Activated T-helper 1 cell treated with anti-CD3 and anti-CD28 coated beads, Interleukin-12 subunit alpha, Interleukin-12 subunit beta, Interleukin-2, Interleukin-4 antibody, amounts not matched to agents 30 ng/mL and 10 ng/mL and 1 ng/mL, durations not matched to agents 14 hours and 24 hours and 36 hours (primary cell): ENCODE results near the gene AQP12B. TPM values are rescaled to one million over a fixed set of nuclear protein-coding genes. Genes with fewer than 3 reads are reported as not detected.

ENCODE experiments used
- DNase-seq: peaks from one replicate; pipeline ENCODE4 v3.0.0; 2021; ENCODE audit warnings: low spot score
- H3K27ac Mint-ChIP-seq: one replicate; pipeline ENCODE4 v1.8.0; 2021; ENCODE audit warnings: mild to moderate bottlenecking, mixed read lengths
- H3K27me3 Mint-ChIP-seq: one replicate; pipeline ENCODE4 v1.8.0; 2022; ENCODE audit warnings: mild to moderate bottlenecking, moderate library complexity, mixed read lengths; ENCODE audit not compliant: insufficient read depth
- H3K36me3 Mint-ChIP-seq: one replicate; pipeline ENCODE4 v1.8.0; 2021; ENCODE audit warnings: low read depth, mixed read lengths
- H3K4me1 Mint-ChIP-seq: one replicate; pipeline ENCODE4 v1.8.0; 2021; ENCODE audit warnings: low read depth, mixed read lengths
- H3K4me3 Mint-ChIP-seq: one replicate; pipeline ENCODE4 v1.8.0; 2021; ENCODE audit warnings: mild to moderate bottlenecking, moderate library complexity, mixed read lengths
- H3K9me3 Mint-ChIP-seq: one replicate; pipeline ENCODE4 v1.8.0; 2021; ENCODE audit warnings: mixed read lengths
- intact Hi-C: fragments of 100-400 bp; cut with micrococcal nuclease; formaldehyde crosslinking; loops from one replicate; pipeline ENCODE4 v1.15.1; 2024
- total RNA-seq: library from RNA; stranded (reverse); gene quantifications from 2 replicates; pipeline ENCODE4 v1.2.3, GENCODE V29; 2022

The AQP12B gene
- total RNA-seq, 1 donor from 2014 or later, result not detected

DNA sequence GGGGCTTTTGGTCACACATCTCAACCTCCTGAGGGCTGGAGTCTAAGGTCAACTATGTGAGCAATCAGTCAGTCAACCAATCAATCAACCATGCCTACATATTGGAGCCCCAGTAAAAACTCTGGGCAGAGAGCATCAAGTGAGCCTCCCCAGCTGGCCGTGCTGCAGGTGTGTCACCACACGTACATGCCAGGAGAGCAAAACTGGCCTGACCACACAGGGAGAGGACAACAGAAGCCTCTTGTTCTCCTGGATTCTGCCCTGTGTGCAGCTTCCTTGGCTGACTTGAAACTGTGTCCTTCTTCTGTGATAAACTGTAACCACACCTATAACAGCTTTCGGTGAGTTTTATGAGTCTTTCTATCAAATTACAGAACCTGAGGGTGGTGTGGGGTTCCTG lies 31.5 kb downstream of the AQP12B start:
- H3K27ac Mint-ChIP-seq, result no peak overlapping the region
- peaks cover 15% of the 10 kb centered on the region for H3K4me1 Mint-ChIP-seq
- H3K36me3 Mint-ChIP-seq, result no peaks in the 10 kb centered on the region

DNA sequence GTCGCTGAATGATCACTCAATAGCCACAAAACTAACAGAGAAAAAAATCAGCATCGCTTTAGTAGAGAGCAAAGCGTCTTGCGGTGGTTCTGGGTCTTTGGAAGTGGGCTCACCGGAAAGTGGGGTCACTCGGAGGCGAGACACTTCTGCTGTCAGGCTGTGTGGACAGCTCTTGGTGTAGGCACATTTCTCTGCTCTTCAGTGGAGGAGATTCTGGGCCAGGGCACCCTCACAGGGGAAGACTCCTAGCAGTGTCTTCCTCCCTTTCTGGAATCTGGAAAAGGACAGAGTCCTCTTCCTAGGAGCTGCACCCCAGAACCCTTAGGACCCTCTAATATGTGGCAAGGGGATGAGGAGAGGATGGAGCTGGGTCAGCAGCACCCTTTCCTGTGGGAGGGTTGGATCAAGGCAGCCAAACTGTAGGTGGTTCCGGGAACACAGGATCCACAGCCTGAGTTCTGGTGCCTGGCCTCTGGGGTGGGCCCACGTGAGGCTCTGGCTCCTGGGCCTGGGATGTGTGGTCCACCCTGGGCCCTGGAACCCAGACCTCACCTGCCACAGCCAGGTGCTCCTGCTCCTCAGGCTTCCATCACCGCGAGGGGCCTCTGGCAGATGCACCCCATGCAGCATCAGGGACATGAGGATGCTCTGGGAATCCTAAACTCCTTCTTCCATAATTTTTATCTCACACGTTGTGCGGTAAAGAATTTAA lies 32.3 kb downstream of the AQP12B start:
- Mint-ChIP-seq H3K27ac (no peak overlapping the region), H3K27me3 (peaks cover 42% of the 10 kb centered on the region), H3K9me3 (no peaks in the 10 kb centered on the region), H3K36me3 (no peaks in the 10 kb centered on the region), H3K4me1 (peaks cover 19% of the 10 kb centered on the region), H3K4me3 (no peak overlapping the region)
- intact Hi-C loops, result no loop called here
- no peak for DNase-seq

More for the DNA sequence above, 31.5 kb downstream of the AQP12B start:
- intact Hi-C loops, result no loop called here
- no peaks in the 10 kb centered on the region for H3K9me3 Mint-ChIP-seq
- peaks cover 45% of the 10 kb centered on the region for H3K27me3 Mint-ChIP-seq
- no peak overlapping the region for H3K4me3 Mint-ChIP-seq
- no peak for DNase-seq

GRCh38 chr2:240649331-240649730 lies 33.4 kb downstream of the AQP12B start:
- Mint-ChIP-seq H3K9me3 (no peaks in the 10 kb centered on the region), H3K36me3 (no peaks in the 10 kb centered on the region), H3K4me1 (peaks cover 10% of the 10 kb centered on the region), H3K4me3 (no peak overlapping the region), H3K27ac (no peak overlapping the region), H3K27me3 (peaks cover 31% of the 10 kb centered on the region)
- no peak for DNase-seq
- intact Hi-C loops, result no loop called here

DNA sequence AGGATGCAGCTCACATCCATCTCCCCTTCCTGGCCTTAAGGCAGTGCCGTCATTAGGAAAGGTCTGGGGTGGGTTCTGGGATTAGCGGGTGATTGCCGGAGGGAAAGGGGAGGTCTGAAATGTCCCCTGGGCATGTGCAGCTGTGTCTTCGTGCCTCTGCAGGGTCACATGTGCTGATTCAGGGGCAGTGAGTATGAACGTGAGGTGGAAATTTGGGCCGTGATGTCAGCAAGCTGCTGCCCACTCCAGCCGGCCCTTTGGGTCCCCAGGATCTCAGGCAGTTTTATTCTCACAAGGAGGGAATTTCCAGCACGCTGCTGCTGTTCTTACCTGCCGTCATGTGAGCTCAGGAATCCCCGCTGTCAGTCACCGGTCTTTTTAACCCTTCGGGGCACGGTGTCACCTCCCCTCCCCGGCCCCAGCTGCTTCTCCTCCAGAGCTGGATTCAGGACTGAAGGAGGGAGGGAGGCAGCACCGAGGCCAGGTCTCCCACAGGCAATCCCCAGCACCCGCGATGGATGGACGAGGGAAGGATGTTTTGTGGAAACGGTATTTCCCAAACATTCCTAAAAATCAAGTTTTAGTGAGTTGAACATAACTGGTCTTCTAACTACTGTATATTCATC lies 33.9 kb downstream of the AQP12B start:
- Mint-ChIP-seq H3K9me3 (no peaks in the 10 kb centered on the region), H3K4me1 (peaks cover 10% of the 10 kb centered on the region), H3K27me3 (peaks cover 31% of the 10 kb centered on the region), H3K4me3 (no peak overlapping the region), H3K27ac (no peak overlapping the region), H3K36me3 (no peaks in the 10 kb centered on the region)
- DNase-seq, result no peak
- intact Hi-C loops, result no loop called here

- H3K27ac Mint-ChIP-seq, result no peak overlapping the region
- intact Hi-C loops, result no loop called here
- peaks cover 10% of the 10 kb centered on the region for H3K4me1 Mint-ChIP-seq
- no peak for DNase-seq
- H3K4me3 Mint-ChIP-seq, result no peak overlapping the region
- H3K9me3 Mint-ChIP-seq, result no peaks in the 10 kb centered on the region
- no peaks in the 10 kb centered on the region for H3K36me3 Mint-ChIP-seq
- H3K27me3 Mint-ChIP-seq, result peaks cover 27% of the 10 kb centered on the region
Observed at GRCh38 chr2:240648155-240648649, 34.5 kb downstream of the AQP12B start.

GRCh38 chr2:240647503-240648154 lies 35.1 kb downstream of the AQP12B start:
- Mint-ChIP-seq H3K27me3 (peaks cover 27% of the 10 kb centered on the region), H3K9me3 (no peaks in the 10 kb centered on the region), H3K4me1 (peaks cover 10% of the 10 kb centered on the region), H3K36me3 (no peaks in the 10 kb centered on the region), H3K27ac (no peak overlapping the region), H3K4me3 (no peak overlapping the region)
- intact Hi-C loops, result no loop called here
- no peak for DNase-seq

DNA sequence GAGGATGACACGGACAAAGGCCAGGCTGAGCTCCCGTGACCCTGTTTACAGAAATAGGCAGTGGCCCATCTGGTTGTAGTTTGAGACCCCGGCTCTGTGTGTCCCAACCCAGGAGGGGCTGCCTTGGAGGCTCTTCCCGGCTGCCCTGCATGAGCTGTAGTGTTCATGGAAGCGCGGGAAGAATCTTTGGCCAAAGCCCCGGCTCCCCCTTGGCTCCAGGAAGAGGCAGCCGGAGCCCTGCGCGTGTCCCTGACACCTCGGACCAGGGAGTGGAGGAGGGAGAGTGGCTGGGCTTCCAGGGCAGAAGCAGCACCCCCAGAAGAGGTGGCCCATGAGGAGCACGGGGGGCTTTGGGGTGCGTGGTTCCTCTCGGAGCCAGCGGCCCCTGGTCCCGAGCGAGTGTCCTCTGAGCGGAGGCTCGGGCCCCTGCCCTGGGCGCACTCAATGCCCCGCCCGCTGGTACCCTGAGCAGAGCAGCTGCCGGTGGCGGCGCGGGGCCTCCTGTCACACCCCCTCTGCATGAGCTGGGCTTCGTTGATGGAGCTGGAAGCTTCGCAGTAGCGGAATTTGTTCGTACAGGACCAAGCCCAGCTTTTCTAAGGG lies 35.7 kb downstream of the AQP12B start:
- no peak overlapping the region for H3K27ac Mint-ChIP-seq
- H3K4me3 Mint-ChIP-seq, result no peak overlapping the region
- intact Hi-C loops, result no loop called here
- no peaks in the 10 kb centered on the region for H3K36me3 Mint-ChIP-seq
- DNase-seq, result no peak
- H3K9me3 Mint-ChIP-seq, result no peaks in the 10 kb centered on the region
- H3K4me1 Mint-ChIP-seq, result peaks cover 10% of the 10 kb centered on the region
- peaks cover 27% of the 10 kb centered on the region for H3K27me3 Mint-ChIP-seq

DNA sequence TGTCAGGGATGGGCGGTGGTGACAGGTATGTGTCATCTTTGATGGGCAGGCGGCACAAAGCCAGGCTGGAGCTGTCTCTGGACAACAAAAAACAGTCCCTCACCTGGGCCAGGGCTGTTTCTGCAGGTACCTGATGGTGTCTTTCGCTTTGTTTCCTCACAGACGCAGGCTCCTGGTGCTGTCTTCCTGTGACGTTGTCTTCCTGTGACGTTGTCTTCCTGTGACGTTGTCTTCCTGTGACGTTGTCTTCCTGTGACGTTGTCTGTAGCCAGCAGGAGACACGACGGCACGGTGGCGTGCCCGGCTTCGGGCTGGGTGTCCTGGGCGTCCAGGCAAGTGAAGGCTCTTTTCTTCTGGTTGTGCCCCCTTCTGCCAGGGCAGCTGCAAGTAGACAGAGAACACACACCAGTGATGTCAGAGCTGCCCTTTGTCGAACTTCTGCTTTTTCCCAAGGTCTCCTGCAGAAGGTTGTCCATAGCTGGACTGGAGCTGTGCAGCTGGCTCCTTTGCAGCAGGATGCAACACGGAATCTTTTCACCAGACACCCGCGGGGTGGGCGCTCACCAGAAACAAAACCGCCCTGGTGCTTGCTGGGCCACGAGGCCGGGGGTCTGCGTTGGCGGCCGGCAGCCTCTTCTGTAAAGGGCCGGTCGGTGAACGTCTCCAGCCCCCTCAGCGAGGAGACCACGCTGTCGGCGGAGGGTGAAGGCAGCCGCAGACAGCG lies 36.3 kb downstream of the AQP12B start:
- no peak overlapping the region for H3K27ac Mint-ChIP-seq
- H3K9me3 Mint-ChIP-seq, result no peaks in the 10 kb centered on the region
- peaks cover 27% of the 10 kb centered on the region for H3K27me3 Mint-ChIP-seq
- no peak for DNase-seq
- H3K4me1 Mint-ChIP-seq, result peaks cover 10% of the 10 kb centered on the region
- intact Hi-C loops, result no loop called here
- H3K4me3 Mint-ChIP-seq, result no peak overlapping the region
- H3K36me3 Mint-ChIP-seq, result no peaks in the 10 kb centered on the region

DNA sequence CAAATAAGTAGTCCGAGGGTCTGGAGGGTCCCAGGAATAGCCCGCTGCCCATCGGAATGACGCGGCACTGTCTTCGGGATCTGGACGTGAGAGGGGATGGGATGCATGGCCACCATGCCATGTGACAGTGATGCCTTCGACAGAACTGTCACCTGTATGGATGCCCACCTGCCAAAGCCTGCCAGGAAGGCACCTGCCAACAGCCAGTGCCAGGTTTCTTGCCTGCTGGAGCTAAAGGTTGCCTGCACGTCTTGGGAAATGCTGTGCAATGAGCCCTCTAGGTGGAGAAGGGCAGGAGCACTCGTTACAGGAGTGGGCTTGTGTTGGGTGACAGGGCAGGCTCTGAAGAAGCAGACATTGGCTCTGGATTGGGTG lies 36.9 kb downstream of the AQP12B start:
- H3K4me3 Mint-ChIP-seq, result no peak overlapping the region
- H3K27ac Mint-ChIP-seq, result no peak overlapping the region
- intact Hi-C loops, result no loop called here
- peaks cover 23% of the 10 kb centered on the region for H3K27me3 Mint-ChIP-seq
- H3K9me3 Mint-ChIP-seq, result no peaks in the 10 kb centered on the region
- no peak for DNase-seq
- H3K36me3 Mint-ChIP-seq, result no peaks in the 10 kb centered on the region
- peaks cover 10% of the 10 kb centered on the region for H3K4me1 Mint-ChIP-seq

DNA sequence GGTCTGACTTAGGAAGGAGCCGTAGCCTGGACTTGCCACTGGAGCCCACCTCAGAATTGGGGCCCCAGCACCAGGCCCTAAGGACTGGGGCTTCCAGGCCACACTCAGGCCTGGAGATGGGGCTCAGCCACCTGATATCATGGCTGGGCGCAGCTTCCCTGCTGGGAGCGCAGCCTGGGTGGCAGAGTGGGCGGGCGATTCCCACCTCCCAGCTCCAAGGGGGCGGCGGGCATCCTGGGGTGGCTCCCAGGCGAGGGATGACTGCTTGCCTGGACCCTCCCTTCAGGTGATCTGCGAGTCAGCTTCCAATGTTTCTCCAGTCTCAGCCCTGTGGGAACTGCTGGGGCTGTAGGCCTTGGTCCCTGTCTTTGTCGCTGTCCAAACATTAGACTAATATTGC lies 37.3 kb downstream of the AQP12B start:
- H3K27me3 Mint-ChIP-seq, result peaks cover 22% of the 10 kb centered on the region
- intact Hi-C loops, result no loop called here
- no peaks in the 10 kb centered on the region for H3K9me3 Mint-ChIP-seq
- DNase-seq, result no peak
- H3K27ac Mint-ChIP-seq, result no peak overlapping the region
- peaks cover 10% of the 10 kb centered on the region for H3K4me1 Mint-ChIP-seq
- no peaks in the 10 kb centered on the region for H3K36me3 Mint-ChIP-seq
- no peak overlapping the region for H3K4me3 Mint-ChIP-seq

DNA sequence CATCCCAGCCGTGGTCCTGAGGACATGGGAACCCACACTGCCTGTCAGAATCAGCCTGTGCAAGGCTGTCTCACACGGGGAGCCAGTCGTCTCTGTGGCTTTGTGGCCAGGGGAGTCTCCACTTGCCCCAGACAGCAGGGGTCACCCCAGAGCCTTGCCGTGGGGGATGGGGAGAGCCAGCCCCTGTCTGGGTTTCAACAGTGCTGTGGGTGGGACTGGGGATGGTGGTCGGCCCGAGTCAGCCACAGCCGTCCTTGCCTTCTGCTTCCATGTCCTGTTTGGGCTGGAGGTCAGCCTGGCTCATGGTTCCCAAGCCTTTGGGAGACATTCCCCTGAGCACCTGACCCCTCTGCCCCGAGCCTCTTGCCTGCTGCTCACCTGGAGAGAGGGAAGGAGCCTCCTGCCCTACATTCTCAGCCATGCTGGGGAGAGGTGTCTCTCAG lies 37.8 kb downstream of the AQP12B start:
- intact Hi-C loops, result no loop called here
- H3K36me3 Mint-ChIP-seq, result no peaks in the 10 kb centered on the region
- no peaks in the 10 kb centered on the region for H3K9me3 Mint-ChIP-seq
- H3K27me3 Mint-ChIP-seq, result peaks cover 17% of the 10 kb centered on the region
- no peak overlapping the region for H3K4me3 Mint-ChIP-seq
- peaks cover 10% of the 10 kb centered on the region for H3K4me1 Mint-ChIP-seq
- no peak for DNase-seq
- H3K27ac Mint-ChIP-seq, result no peak overlapping the region

DNA sequence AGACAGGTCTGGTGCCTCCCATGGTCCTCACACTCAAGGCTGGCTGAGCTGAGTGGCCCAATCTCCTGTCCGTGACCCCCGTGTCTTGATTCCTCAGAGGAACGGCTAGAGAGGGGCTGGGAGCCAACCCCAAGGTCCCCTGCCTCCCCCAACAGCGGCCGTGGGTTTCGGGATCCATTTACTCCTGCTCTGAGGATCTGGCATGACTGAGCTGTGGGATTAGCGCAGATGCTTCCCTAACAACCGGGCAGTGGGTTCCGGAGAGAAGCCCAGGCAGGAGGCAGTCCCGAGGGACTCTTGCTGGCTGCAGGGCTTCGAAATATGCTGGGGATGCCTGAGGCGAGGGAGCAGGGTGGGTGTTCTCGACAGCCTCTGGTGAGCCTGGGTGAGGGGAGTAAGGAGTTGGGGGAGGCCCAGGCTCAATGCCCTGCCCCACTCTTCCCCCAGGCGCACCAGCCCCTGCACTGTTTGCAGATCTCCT lies 38.5 kb downstream of the AQP12B start:
- no peak for DNase-seq
- H3K4me3 Mint-ChIP-seq, result no peak overlapping the region

More for the DNA sequence above, 38.5 kb downstream of the AQP12B start:
- intact Hi-C loops, result no loop called here
- Mint-ChIP-seq H3K4me1 (peaks cover 10% of the 10 kb centered on the region), H3K27ac (no peak overlapping the region), H3K9me3 (no peaks in the 10 kb centered on the region), H3K27me3 (peaks cover 10% of the 10 kb centered on the region), H3K36me3 (no peaks in the 10 kb centered on the region)
